ENCODE data around the gene SPOCK2. TPM values are rescaled to one million over a fixed set of nuclear protein-coding genes. Genes with fewer than 3 reads are reported as not detected.

Gene SPOCK2
- total RNA-seq, 2 experiments from 2014 or later, result 0.76 to 7.5 TPM

GRCh38 chr10:72106896-72107295 is 18.5 kb upstream of the SPOCK2 start:
- intact Hi-C loops (cut with micrococcal nuclease; ENCODE audit: unreplicated experiment), result no loop called here
- ChIA-PET CTCF (ENCODE audit: unreplicated experiment) (no interaction called here), POLR2A (interaction anchor here (0.5 to 1.0 kb wide), 4 partner anchors 13 to 177 kb away, joined by 3 to 4 read pairs (median 4); no protein-coding TSS in a partner anchor)
- Histone ChIP-seq H3K36me3 (ENCODE audit: insufficient read depth, low read length) (peaks cover 5% of the 10 kb centered on the region; the same call in 1 of the 2 replicates), H4K20me1 (ENCODE audit: insufficient read depth, low read length) (no peaks in the 10 kb centered on the region), H3K4me1 (ENCODE audit: insufficient read depth, low read length, poor library complexity, severe bottlenecking) (peaks cover 29% of the 10 kb centered on the region), H3K4me2 (ENCODE audit: low read length) (peak overlapping the region; percentile 43), H3K79me2 (ENCODE audit: insufficient read depth, low read depth, low read length) (no peaks in the 10 kb centered on the region), H3K4me3 (ENCODE audit: low read depth, low read length, poor library complexity, severe bottlenecking) (no peak overlapping the region), H3K9me2 (ENCODE audit: insufficient read depth, low read length) (no peaks in the 10 kb centered on the region), H2AFZ (ENCODE audit: low read length) (no peak overlapping the region), H3K9me3 (ENCODE audit: low read length) (no peaks in the 10 kb centered on the region), H3K27ac (ENCODE audit: low read depth, low read length, poor library complexity, severe bottlenecking) (no peak overlapping the region)
- no TSS peak for BruUV-seq (replicated peaks)
- DNase-seq (ENCODE audit: low spot score), result no peak
- TF ChIP-seq CTCF (conservative IDR thresholded peaks at IDR 0.05; ENCODE audit: low read length), result no peak
- no peak for TF ChIP-seq EZH2phosphoT487 (IDR thresholded peaks at IDR 0.05; ENCODE audit: borderline replicate concordance, low read depth, low read length)

- Histone ChIP-seq H3K9me3 (ENCODE audit: low read length) (no peaks in the 10 kb centered on the region), H3K4me1 (ENCODE audit: insufficient read depth, low read length, poor library complexity, severe bottlenecking) (peaks cover 29% of the 10 kb centered on the region), H3K36me3 (ENCODE audit: insufficient read depth, low read length) (peaks cover 5% of the 10 kb centered on the region; the same call in 1 of the 2 replicates), H3K27ac (ENCODE audit: low read depth, low read length, poor library complexity, severe bottlenecking) (no peak overlapping the region), H3K9me2 (ENCODE audit: insufficient read depth, low read length) (no peaks in the 10 kb centered on the region), H3K4me3 (ENCODE audit: low read depth, low read length, poor library complexity, severe bottlenecking) (no peak overlapping the region), H4K20me1 (ENCODE audit: insufficient read depth, low read length) (no peaks in the 10 kb centered on the region), H2AFZ (ENCODE audit: low read length) (no peak overlapping the region), H3K4me2 (ENCODE audit: low read length) (peak overlapping the region; percentile 43), H3K79me2 (ENCODE audit: insufficient read depth, low read depth, low read length) (no peaks in the 10 kb centered on the region)
- POLR2A ChIA-PET, result interaction anchor here (0.6 to 1.0 kb wide), 4 partner anchors 12 to 27 kb away, joined by 3 to 4 read pairs (median 4); no protein-coding TSS in a partner anchor
- DNase-seq (ENCODE audit: low spot score), result no peak
- CTCF ChIA-PET (ENCODE audit: unreplicated experiment), result no interaction called here
- TF ChIP-seq CTCF (conservative IDR thresholded peaks at IDR 0.05; ENCODE audit: low read length), result no peak
- BruUV-seq (replicated peaks), result no TSS peak
- intact Hi-C loops (cut with micrococcal nuclease; ENCODE audit: unreplicated experiment), result no loop called here
Measured at GRCh38 chr10:72106154-72106849, 18.0 kb upstream of the SPOCK2 start.

DNA sequence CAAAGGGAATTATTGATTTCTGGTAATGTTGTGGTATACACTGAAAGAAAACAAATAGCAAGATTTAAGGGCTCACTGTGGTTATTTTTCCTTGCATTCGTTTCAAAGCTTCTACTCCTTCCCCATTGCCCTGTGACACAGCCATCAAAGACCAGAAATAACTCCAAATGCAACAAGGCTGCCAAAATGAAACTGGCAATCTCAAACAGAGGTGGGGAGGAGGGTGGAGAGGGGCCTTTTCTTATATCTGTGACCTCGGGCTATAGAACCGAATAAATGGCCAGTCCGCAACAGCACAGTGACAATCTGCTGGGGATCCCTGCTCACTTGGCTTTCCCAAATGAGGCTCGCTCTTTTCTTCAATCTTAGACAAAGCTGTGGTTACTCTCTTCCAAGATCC is 17.4 kb upstream of the SPOCK2 start:
- CTCF ChIA-PET (ENCODE audit: unreplicated experiment), result no interaction called here
- Histone ChIP-seq H3K4me3 (ENCODE audit: low read depth, low read length, poor library complexity, severe bottlenecking) (no peak overlapping the region), H3K27ac (ENCODE audit: low read depth, low read length, poor library complexity, severe bottlenecking) (no peak overlapping the region), H3K9me2 (ENCODE audit: insufficient read depth, low read length) (no peaks in the 10 kb centered on the region), H3K79me2 (ENCODE audit: insufficient read depth, low read depth, low read length) (no peaks in the 10 kb centered on the region), H3K4me2 (ENCODE audit: low read length) (no peak overlapping the region), H4K20me1 (ENCODE audit: insufficient read depth, low read length) (no peaks in the 10 kb centered on the region), H3K36me3 (ENCODE audit: insufficient read depth, low read length) (peaks cover 5% of the 10 kb centered on the region; the same call in 1 of the 2 replicates), H3K4me1 (ENCODE audit: insufficient read depth, low read length, poor library complexity, severe bottlenecking) (peaks cover 29% of the 10 kb centered on the region), H2AFZ (ENCODE audit: low read length) (no peak overlapping the region), H3K9me3 (ENCODE audit: low read length) (no peaks in the 10 kb centered on the region)
- POLR2A ChIA-PET, result interaction anchor here (0.6 kb wide), 1 partner anchor 20 kb away, joined by 3 read pairs; no protein-coding TSS in a partner anchor
- BruUV-seq (replicated peaks), result no TSS peak
- intact Hi-C loops (cut with micrococcal nuclease; ENCODE audit: unreplicated experiment), result no loop called here
- TF ChIP-seq EZH2phosphoT487 (IDR thresholded peaks at IDR 0.05; ENCODE audit: borderline replicate concordance, low read depth, low read length), result no peak
- TF ChIP-seq CTCF (conservative IDR thresholded peaks at IDR 0.05; ENCODE audit: low read length), result no peak
- no peak for DNase-seq (ENCODE audit: low spot score)

Measured in OCI-LY7 (cell line).